AG04450 (cell line): ENCODE results near the gene MBTPS2. TPM values are rescaled to one million over a fixed set of nuclear protein-coding genes. Genes with fewer than 3 reads are reported as not detected.

ENCODE experiments used
- CTCF ChIA-PET: fragments of 300-600, 350-600 bp; formaldehyde crosslinking; extraction: SDS; loops from one replicate; lab custom pipeline; 2022; ENCODE audit warnings: antibody characterized with exemption, inconsistent platforms; lab: Charles Lee
- POLR2A ChIA-PET: fragments of 350-600 bp; formaldehyde crosslinking; extraction: SDS; loops from one replicate; lab custom pipeline; 2021; ENCODE audit warnings: antibody characterized with exemption, inconsistent platforms; lab: Yijun Ruan, JAX
- DNase-seq: peaks from one replicate; pipeline ENCODE4 v3.0.0-alpha.2; 2011; ENCODE audit warnings: low read depth, low spot score
- H3K27ac ChIP-seq: one replicate; pipeline ENCODE4 v1.5.1; 2012; ENCODE audit warnings: low read depth, low read length, control low read depth
- H3K27me3 ChIP-seq: one replicate; pipeline ENCODE4 v1.6.0; 2012; ENCODE audit warnings: low read length; ENCODE audit not compliant: control insufficient read depth, insufficient read depth
- H3K4me3 ChIP-seq: 2 replicates; pipeline ENCODE4 v1.5.1; 2011; ENCODE audit warnings: mild to moderate bottlenecking, low read depth, low read length, control low read depth
- H3K9me3 ChIP-seq: 2 replicates; pipeline ENCODE4 v1.5.1; 2012; ENCODE audit warnings: low read length; ENCODE audit not compliant: control insufficient read depth, insufficient read depth
- CTCF ChIP-seq: IDR thresholded peaks from 2 replicates; pipeline ENCODE4 v1.5.1; 2011; ENCODE audit warnings: low read depth, low read length, control low read depth, inconsistent platforms
- polyA plus RNA-seq: library from polyadenylated mRNA; depleted of rRNA; stranded (reverse); fragments of >200 nt; gene quantifications from 2 replicates; pipeline ENCODE4 v1.2.3, GENCODE V29; 2011; rRNA removed
- small RNA-seq: library from RNA; depleted of rRNA; stranded (forward); fragments of <200 nt; gene quantifications from one replicate; pipeline ENCODE3, GENCODE V24; 2012; ENCODE audit warnings: low read depth; ENCODE audit not compliant: insufficient read length

Gene MBTPS2
- polyA plus RNA-seq, 1 experiment = 31.2 TPM

GRCh38 chrX:21933077-21933476, 93.7 kb downstream of the MBTPS2 start:
- no peaks in the 10 kb centered on the region for H3K9me3 ChIP-seq
- ChIA-PET CTCF (interaction anchor here (0.6 to 1.0 kb wide), 2 partner anchors 43 to 203 kb away, joined by 3 to 4 read pairs; no protein-coding TSS in a partner anchor), POLR2A (interaction anchor here (0.7 kb wide), 1 partner anchor 63 kb away, joined by 3 read pairs; no protein-coding TSS in a partner anchor)
- DNase-seq = no peak
- H3K27ac ChIP-seq = peak overlapping the region; percentile 73
- H3K27me3 ChIP-seq = no peaks in the 10 kb centered on the region
- TF ChIP-seq CTCF = no peak
- H3K4me3 ChIP-seq = no peak overlapping the region

- CTCF ChIA-PET = no interaction called here
- TF ChIP-seq CTCF = no peak
These were observed 95.0 kb downstream of the MBTPS2 start for GRCh38 chrX:21934414-21934813.

More at GRCh38 chrX:21934414-21934813, 95.0 kb downstream of the MBTPS2 start:
- Histone ChIP-seq H3K9me3 (no peaks in the 10 kb centered on the region), H3K27me3 (no peaks in the 10 kb centered on the region), H3K27ac (no peak overlapping the region), H3K4me3 (no peak overlapping the region)
- POLR2A ChIA-PET = no interaction called here
- no peak for DNase-seq

Small RNA genes within 50 kb of the gene (small RNA-seq; reads per million reads assigned to genes)
- not detected for gene U73479.1

Other genes with a start within 250 kb of the MBTPS2 start
- not detected in 2 replicates for gene KLHL34, start 181.3 kb upstream of the MBTPS2 start, polyA plus RNA-seq
- gene SMPX, start 81.5 kb upstream of the MBTPS2 start, polyA plus RNA-seq = not detected in 2 replicates
- gene YY2, start 16.4 kb downstream of the MBTPS2 start, polyA plus RNA-seq = 1.2 and 2.0 TPM in 2 replicates
- 131 and 175 TPM in 2 replicates for gene SMS, start 101.1 kb downstream of the MBTPS2 start, polyA plus RNA-seq
- gene PHEX, start 192.7 kb downstream of the MBTPS2 start, polyA plus RNA-seq = 0.24 and 0.40 TPM in 2 replicates